K562 (cell line): ENCODE data around the gene AJAP1.

Experiments used
- SMAD4 ChIP-seq: fragments of 250-450 bp; sonication (Bioruptor Pico); conservative IDR thresholded peaks from 2 replicates; pipeline ENCODE4 v1.8.0; 2021; ENCODE audit warnings: inconsistent platforms, mild to moderate bottlenecking, moderate library complexity
- SMARCA4 ChIP-seq: fragments of 450-650 bp; IDR thresholded peaks from 2 replicates; pipeline ENCODE4 v1.6.1; 2016
- ZNF274 ChIP-seq: IDR thresholded peaks from 2 replicates; pipeline ENCODE4 v1.6.1; 2011; ENCODE audit warnings: low read depth, mild to moderate bottlenecking, low read length, moderate library complexity, borderline replicate concordance
- TF ChIP-seq, protein P1 (sequence below), 3 experiments: IDR thresholded peaks in 2 of 3; conservative IDR thresholded peaks in 1 of 3; 2 replicates each; pipeline ENCODE4 v1.5.1; 2011 to 2012; ENCODE audit warnings: low read length in 3 of 3, mild to moderate bottlenecking in 3 of 3, control low read depth in 2 of 3, improper control_type of control experiment in 1 of 3, inconsistent platforms in 1 of 3, low read depth in 1 of 3, mixed read lengths in 1 of 3, moderate library complexity in 1 of 3; ENCODE audit not compliant: insufficient read depth in 2 of 3

DNA sequence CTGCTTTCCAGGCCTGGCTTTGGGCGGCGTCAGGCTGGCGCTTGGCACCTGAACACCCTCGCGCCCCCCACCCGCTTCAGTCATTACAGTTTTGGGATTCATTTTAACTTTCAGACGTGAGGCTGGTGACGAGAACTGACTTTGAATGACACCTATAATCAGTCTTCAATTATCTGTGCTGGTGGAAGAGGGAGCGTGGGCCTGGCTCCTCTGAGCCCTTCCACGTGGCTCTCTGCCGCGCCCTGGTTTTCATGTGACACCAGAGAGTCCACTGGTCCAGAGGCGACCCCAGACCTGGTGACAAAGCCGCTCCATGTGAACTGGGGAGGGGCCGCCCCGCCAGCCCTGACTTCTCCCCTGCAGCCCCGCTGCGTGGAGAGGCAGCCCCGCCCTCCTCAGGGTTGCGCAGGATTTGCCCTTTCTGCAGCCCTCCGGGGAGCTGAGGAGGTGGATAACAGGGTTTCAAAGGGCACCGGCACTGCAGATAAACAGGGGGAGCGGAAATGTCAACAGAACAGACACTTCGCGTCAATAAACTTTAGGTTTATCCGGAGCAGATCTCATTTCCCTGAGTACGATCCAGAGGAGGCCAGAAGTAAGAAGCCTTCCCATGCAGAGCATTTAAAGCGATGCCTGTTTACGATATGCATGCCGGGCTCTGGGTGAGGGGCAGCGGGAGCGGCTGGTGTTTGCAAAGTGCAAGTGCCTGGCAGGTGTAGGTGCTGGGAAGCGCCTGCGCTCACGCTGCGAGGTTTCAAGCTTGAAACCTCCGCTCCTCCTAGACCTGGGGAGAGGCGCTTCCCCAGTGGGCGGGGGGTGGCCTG lies 56.4 kb downstream of the AJAP1 start:
- TF ChIP-seq SMAD4 (CRISPR knock-in tag) = no peak
- TF ChIP-seq ZNF274 = no peak
- TF ChIP-seq SMARCA4 = no peak
- TF ChIP-seq, protein P1, sequence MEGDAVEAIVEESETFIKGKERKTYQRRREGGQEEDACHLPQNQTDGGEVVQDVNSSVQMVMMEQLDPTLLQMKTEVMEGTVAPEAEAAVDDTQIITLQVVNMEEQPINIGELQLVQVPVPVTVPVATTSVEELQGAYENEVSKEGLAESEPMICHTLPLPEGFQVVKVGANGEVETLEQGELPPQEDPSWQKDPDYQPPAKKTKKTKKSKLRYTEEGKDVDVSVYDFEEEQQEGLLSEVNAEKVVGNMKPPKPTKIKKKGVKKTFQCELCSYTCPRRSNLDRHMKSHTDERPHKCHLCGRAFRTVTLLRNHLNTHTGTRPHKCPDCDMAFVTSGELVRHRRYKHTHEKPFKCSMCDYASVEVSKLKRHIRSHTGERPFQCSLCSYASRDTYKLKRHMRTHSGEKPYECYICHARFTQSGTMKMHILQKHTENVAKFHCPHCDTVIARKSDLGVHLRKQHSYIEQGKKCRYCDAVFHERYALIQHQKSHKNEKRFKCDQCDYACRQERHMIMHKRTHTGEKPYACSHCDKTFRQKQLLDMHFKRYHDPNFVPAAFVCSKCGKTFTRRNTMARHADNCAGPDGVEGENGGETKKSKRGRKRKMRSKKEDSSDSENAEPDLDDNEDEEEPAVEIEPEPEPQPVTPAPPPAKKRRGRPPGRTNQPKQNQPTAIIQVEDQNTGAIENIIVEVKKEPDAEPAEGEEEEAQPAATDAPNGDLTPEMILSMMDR (IDR thresholded peaks at IDR 0.05 in 2 of 3, conservative IDR thresholded peaks at IDR 0.05 in 1 of 3; ENCODE audit: insufficient read depth in 2 of 3, low read depth in 1 of 3, low read length in 3 of 3) = no peak
